Endothelial cell of hepatic sinusoid (primary cell): ENCODE results near the gene CKS2.

Source experiments
- in situ Hi-C: cut with HindIII; loops from 2 replicates; pipeline ENCODE4 v1.10.0; 2017; ENCODE audit warnings: low sequenced_read_pairs

Gene CKS2

GRCh38 chr9:89363311-89363670 is 52.3 kb downstream of the CKS2 start:
- in situ Hi-C loops = no loop called here

GRCh38 chr9:89363921-89364665 is 53.1 kb downstream of the CKS2 start:
- in situ Hi-C loops = no loop called here

- in situ Hi-C loops = no loop called here
Observed at GRCh38 chr9:89364666-89365531, 53.9 kb downstream of the CKS2 start.

GRCh38 chr9:89365532-89365912 is 54.5 kb downstream of the CKS2 start:
- in situ Hi-C loops = no loop called here
